ENCODE data around the gene ASPG.

Gene ASPG

GRCh38 chr14:104164512-104164911 is 79.0 kb downstream of the ASPG start:
- Histone ChIP-seq H3K27ac (ENCODE audit: low read depth, low read length) (no peak overlapping the region), H2AFZ (ENCODE audit: low read depth, low read length, severe bottlenecking) (no peak overlapping the region), H3K27me3 (ENCODE audit: low read length) (no peaks in the 10 kb centered on the region), H3K36me3 (ENCODE audit: low read length) (no peaks in the 10 kb centered on the region), H3K79me2 (ENCODE audit: insufficient read depth, low read length) (no peaks in the 10 kb centered on the region), H3K9me2 (replicated peaks; ENCODE audit: insufficient read depth, low read length) (no peaks in the 10 kb centered on the region), H3K4me3 (ENCODE audit: insufficient read depth, low read length, poor library complexity, severe bottlenecking) (no peak overlapping the region), H3F3A (ENCODE audit: insufficient read depth) (no peaks in the 10 kb centered on the region), H3K9me3 (ENCODE audit: insufficient read depth, low read length) (no peaks in the 10 kb centered on the region), H3K4me2 (ENCODE audit: low read depth, low read length, poor library complexity, severe bottlenecking) (no peak overlapping the region), H3K9ac (ENCODE audit: low read length) (no peak overlapping the region), H4K20me1 (ENCODE audit: low read depth, low read length) (no peaks in the 10 kb centered on the region)
- TF ChIP-seq EZH2phosphoT487 (conservative IDR thresholded peaks at IDR 0.05; ENCODE audit: low read length), result no peak
- TF ChIP-seq, protein P1, sequence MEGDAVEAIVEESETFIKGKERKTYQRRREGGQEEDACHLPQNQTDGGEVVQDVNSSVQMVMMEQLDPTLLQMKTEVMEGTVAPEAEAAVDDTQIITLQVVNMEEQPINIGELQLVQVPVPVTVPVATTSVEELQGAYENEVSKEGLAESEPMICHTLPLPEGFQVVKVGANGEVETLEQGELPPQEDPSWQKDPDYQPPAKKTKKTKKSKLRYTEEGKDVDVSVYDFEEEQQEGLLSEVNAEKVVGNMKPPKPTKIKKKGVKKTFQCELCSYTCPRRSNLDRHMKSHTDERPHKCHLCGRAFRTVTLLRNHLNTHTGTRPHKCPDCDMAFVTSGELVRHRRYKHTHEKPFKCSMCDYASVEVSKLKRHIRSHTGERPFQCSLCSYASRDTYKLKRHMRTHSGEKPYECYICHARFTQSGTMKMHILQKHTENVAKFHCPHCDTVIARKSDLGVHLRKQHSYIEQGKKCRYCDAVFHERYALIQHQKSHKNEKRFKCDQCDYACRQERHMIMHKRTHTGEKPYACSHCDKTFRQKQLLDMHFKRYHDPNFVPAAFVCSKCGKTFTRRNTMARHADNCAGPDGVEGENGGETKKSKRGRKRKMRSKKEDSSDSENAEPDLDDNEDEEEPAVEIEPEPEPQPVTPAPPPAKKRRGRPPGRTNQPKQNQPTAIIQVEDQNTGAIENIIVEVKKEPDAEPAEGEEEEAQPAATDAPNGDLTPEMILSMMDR (IDR thresholded peaks at IDR 0.05; ENCODE audit: insufficient read depth, low read length, poor library complexity, severe bottlenecking), result no peak
